ENCODE data around the gene PNPLA8.

PNPLA8 gene

GRCh38 chr7:108455551-108455997 is 70.4 kb downstream of the PNPLA8 start:
- TF ChIP-seq CREB1 (IDR thresholded peaks at IDR 0.05; ENCODE audit: low read depth), result no peak
- peak; percentile 37; the same call in 1 of the 2 replicates for TF ChIP-seq ZBTB7A (IDR thresholded peaks at IDR 0.05; ENCODE audit: low read depth)
- no peak for TF ChIP-seq FOXM1 (IDR thresholded peaks at IDR 0.05; ENCODE audit: borderline replicate concordance, low read depth)
- TF ChIP-seq REST (IDR thresholded peaks at IDR 0.05; ENCODE audit: low read depth), result no peak
- no peak for TF ChIP-seq EP300 (IDR thresholded peaks at IDR 0.05; ENCODE audit: borderline replicate concordance)
- no peak for TF ChIP-seq CEBPB (IDR thresholded peaks at IDR 0.05)
- TF ChIP-seq NFIC (IDR thresholded peaks at IDR 0.05), result no peak
- TF ChIP-seq MAX (IDR thresholded peaks at IDR 0.05), result peak; percentile 46; the same call in 1 of the 2 replicates
- TF ChIP-seq YY1 (IDR thresholded peaks at IDR 0.05; ENCODE audit: low read depth), result no peak
- no peak for TF ChIP-seq EGR1 (IDR thresholded peaks at IDR 0.05)
- no peak for TF ChIP-seq USF1 (IDR thresholded peaks at IDR 0.05)
- TF ChIP-seq TCF12 (IDR thresholded peaks at IDR 0.05; ENCODE audit: low read depth), result no peak; the same call in 1 of the 2 replicates
- TF ChIP-seq RAD21 (IDR thresholded peaks at IDR 0.05; ENCODE audit: low read depth), result no peak

- TF ChIP-seq MAX (IDR thresholded peaks at IDR 0.05) (no peak), CREB1 (IDR thresholded peaks at IDR 0.05; ENCODE audit: low read depth) (no peak), TEAD4 (IDR thresholded peaks at IDR 0.05) (no peak), RAD21 (IDR thresholded peaks at IDR 0.05; ENCODE audit: low read depth) (no peak), ZBTB7A (IDR thresholded peaks at IDR 0.05; ENCODE audit: low read depth) (no peak), TAF1 (IDR thresholded peaks at IDR 0.05; ENCODE audit: low read depth) (no peak), FOXM1 (IDR thresholded peaks at IDR 0.05; ENCODE audit: borderline replicate concordance, low read depth) (no peak), EP300 (IDR thresholded peaks at IDR 0.05; ENCODE audit: borderline replicate concordance) (no peak), YY1 (IDR thresholded peaks at IDR 0.05; ENCODE audit: low read depth) (no peak), NFIC (IDR thresholded peaks at IDR 0.05) (no peak), TCF12 (IDR thresholded peaks at IDR 0.05; ENCODE audit: low read depth) (no peak), EGR1 (IDR thresholded peaks at IDR 0.05) (no peak), USF1 (IDR thresholded peaks at IDR 0.05) (no peak)
These were observed 71.0 kb downstream of the PNPLA8 start for GRCh38 chr7:108454674-108455550.

- TF ChIP-seq USF1 (IDR thresholded peaks at IDR 0.05), result no peak
- TF ChIP-seq YY1 (IDR thresholded peaks at IDR 0.05; ENCODE audit: low read depth), result no peak
- TF ChIP-seq EGR1 (IDR thresholded peaks at IDR 0.05), result no peak
- no peak for TF ChIP-seq TEAD4 (IDR thresholded peaks at IDR 0.05)
- TF ChIP-seq MAX (IDR thresholded peaks at IDR 0.05), result no peak
- no peak for TF ChIP-seq TCF12 (IDR thresholded peaks at IDR 0.05; ENCODE audit: low read depth)
- no peak for TF ChIP-seq RAD21 (IDR thresholded peaks at IDR 0.05; ENCODE audit: low read depth)
- no peak for TF ChIP-seq FOXM1 (IDR thresholded peaks at IDR 0.05; ENCODE audit: borderline replicate concordance, low read depth)
- TF ChIP-seq NFIC (IDR thresholded peaks at IDR 0.05), result no peak
- no peak for TF ChIP-seq REST (IDR thresholded peaks at IDR 0.05; ENCODE audit: low read depth)
- no peak for TF ChIP-seq CEBPB (IDR thresholded peaks at IDR 0.05)
- TF ChIP-seq EP300 (IDR thresholded peaks at IDR 0.05; ENCODE audit: borderline replicate concordance), result no peak
- no peak for TF ChIP-seq TAF1 (IDR thresholded peaks at IDR 0.05; ENCODE audit: low read depth)
These were observed 71.6 kb downstream of the PNPLA8 start for GRCh38 chr7:108454317-108454673.

GRCh38 chr7:108453320-108453719 is 72.6 kb downstream of the PNPLA8 start:
- no peak for TF ChIP-seq MAX (IDR thresholded peaks at IDR 0.05)
- no peak for TF ChIP-seq ZBTB7A (IDR thresholded peaks at IDR 0.05; ENCODE audit: low read depth)
- no peak for TF ChIP-seq USF1 (IDR thresholded peaks at IDR 0.05)
- no peak for TF ChIP-seq NFIC (IDR thresholded peaks at IDR 0.05)
- no peak for TF ChIP-seq YY1 (IDR thresholded peaks at IDR 0.05; ENCODE audit: low read depth)
- TF ChIP-seq EP300 (IDR thresholded peaks at IDR 0.05; ENCODE audit: borderline replicate concordance), result no peak
- no peak for TF ChIP-seq TAF1 (IDR thresholded peaks at IDR 0.05; ENCODE audit: low read depth)

Data from Ishikawa (cell line).